Keratinocyte (primary cell): ENCODE results near the gene TARS2. TPM values are rescaled to one million over a fixed set of nuclear protein-coding genes. Genes with fewer than 3 reads are reported as not detected.

Source experiments
- DNase-seq: peaks from one replicate; pipeline ENCODE4 v3.0.0-alpha.2; 2011; ENCODE audit warnings: low read depth, missing footprints, low spot score
- FAIRE-seq: peaks from 2 replicates; lab custom pipeline; 2011; peaks lifted over from hg19 to GRCh38; lab: Jason Lieb, UNC
- H2AFZ ChIP-seq: 2 replicates; pipeline ENCODE4 v1.6.0; 2012; ENCODE audit warnings: low read length, control low read depth, inconsistent platforms; ENCODE audit not compliant: control insufficient read depth
- H3K27ac ChIP-seq: 2 replicates; pipeline ENCODE4 v1.5.1; 2011; ENCODE audit warnings: low read length; ENCODE audit not compliant: control insufficient read depth, insufficient read depth
- H3K27me3 ChIP-seq: 3 replicates; pipeline ENCODE4 v1.6.0; 2011; ENCODE audit warnings: low read length; ENCODE audit not compliant: control insufficient read depth, insufficient read depth; ENCODE audit errors: extremely low read depth
- H3K36me3 ChIP-seq, 2 experiments: 2 replicates in 1 of 2; 3 replicates in 1 of 2; pipeline ENCODE4 v1.5.1; 2011; ENCODE audit warnings: low read length in 2 of 2, mild to moderate bottlenecking in 1 of 2; ENCODE audit not compliant: control insufficient read depth in 2 of 2, insufficient read depth in 2 of 2; ENCODE audit errors: extremely low read depth in 1 of 2
- H3K4me1 ChIP-seq: 3 replicates; pipeline ENCODE4 v1.5.1; 2011; ENCODE audit warnings: low read length; ENCODE audit not compliant: control insufficient read depth, insufficient read depth; ENCODE audit errors: extremely low read depth
- H3K4me2 ChIP-seq: 3 replicates; pipeline ENCODE4 v1.6.0; 2011; ENCODE audit warnings: low read depth, low read length; ENCODE audit not compliant: control insufficient read depth, insufficient read depth; ENCODE audit errors: extremely low read depth
- H3K4me3 ChIP-seq, 3 experiments: fragments of 200-600 bp in 1 of 3; sonication (generic) in 1 of 3; 2 replicates in 2 of 3; 3 replicates in 1 of 3; pipeline ENCODE4 v1.5.1; 2011 to 2016; ENCODE audit warnings: low read length in 3 of 3, mild to moderate bottlenecking in 3 of 3, control low read depth in 2 of 3, inconsistent platforms in 1 of 3, low read depth in 1 of 3, mixed read lengths in 1 of 3, mixed run types in 1 of 3, moderate library complexity in 1 of 3; ENCODE audit not compliant: control insufficient read depth in 2 of 3, insufficient read depth in 2 of 3; ENCODE audit errors: extremely low read depth in 1 of 3
- H3K79me2 ChIP-seq: 2 replicates; pipeline ENCODE4 v1.6.0; 2012; ENCODE audit warnings: low read length; ENCODE audit not compliant: control insufficient read depth, insufficient read depth
- H3K9ac ChIP-seq: 3 replicates; pipeline ENCODE4 v1.6.0; 2011; ENCODE audit warnings: low read length; ENCODE audit not compliant: control insufficient read depth, insufficient read depth; ENCODE audit errors: extremely low read depth
- H3K9me1 ChIP-seq: 3 replicates; pipeline ENCODE4 v1.6.0; 2011; ENCODE audit warnings: low read length; ENCODE audit not compliant: control insufficient read depth, insufficient read depth; ENCODE audit errors: extremely low read depth
- H3K9me3 ChIP-seq: 2 replicates; pipeline ENCODE4 v1.5.1; 2012; ENCODE audit warnings: low read depth, low read length; ENCODE audit not compliant: control insufficient read depth
- H4K20me1 ChIP-seq: 3 replicates; pipeline ENCODE4 v1.6.0; 2011; ENCODE audit warnings: low read length; ENCODE audit not compliant: control insufficient read depth, insufficient read depth; ENCODE audit errors: extremely low read depth
- EZH2 ChIP-seq: IDR thresholded peaks from one replicate; pipeline ENCODE4 v1.6.1; 2012; ENCODE audit warnings: inconsistent platforms, mild to moderate bottlenecking, low read length, moderate library complexity
- dilution Hi-C: fragments of 300-500 bp; cut with MboI; formaldehyde crosslinking; loops from one replicate; pipeline ENCODE4 v1.7.0; 2020; ENCODE audit warnings: low sequenced_read_pairs; ENCODE audit not compliant: extremely low pct_ligation_motif_present
- polyA plus RNA-seq, 5 experiments: library from polyadenylated mRNA; depleted of rRNA in 3 of 5; stranded (reverse) in 3 of 5; stranded (forward) in 1 of 5; unstranded in 1 of 5; fragments of >200 nt; gene quantifications; 1 replicate in 1 of 5; 2 replicates in 3 of 5; 3 replicates in 1 of 5; pipeline versions ENCODE4 v1.2.1 to v1.2.3, GENCODE V29; 2011 to 2012; ENCODE audit warnings: missing spikeins in 2 of 5, low read depth in 1 of 5, low replicate concordance in 1 of 5
- TF ChIP-seq, protein P1 (sequence below), 3 experiments: IDR thresholded peaks in 1 of 3; conservative IDR thresholded peaks in 1 of 3; optimal IDR thresholded peaks in 1 of 3; 2 replicates in 2 of 3; 3 replicates in 1 of 3; pipeline versions ENCODE3 to v1.5.1; 2011; ENCODE audit warnings: low read length in 3 of 3, mild to moderate bottlenecking in 3 of 3, moderate library complexity in 2 of 3, control low read depth in 1 of 3, inconsistent platforms in 1 of 3; ENCODE audit not compliant: insufficient read depth in 2 of 3; ENCODE audit errors: extremely low read depth in 1 of 3

TARS2 gene
- polyA plus RNA-seq, 1 donor (not counting 4 experiments of a cell fraction or from before 2014, with no cell fraction given), result 28.4 TPM

DNA sequence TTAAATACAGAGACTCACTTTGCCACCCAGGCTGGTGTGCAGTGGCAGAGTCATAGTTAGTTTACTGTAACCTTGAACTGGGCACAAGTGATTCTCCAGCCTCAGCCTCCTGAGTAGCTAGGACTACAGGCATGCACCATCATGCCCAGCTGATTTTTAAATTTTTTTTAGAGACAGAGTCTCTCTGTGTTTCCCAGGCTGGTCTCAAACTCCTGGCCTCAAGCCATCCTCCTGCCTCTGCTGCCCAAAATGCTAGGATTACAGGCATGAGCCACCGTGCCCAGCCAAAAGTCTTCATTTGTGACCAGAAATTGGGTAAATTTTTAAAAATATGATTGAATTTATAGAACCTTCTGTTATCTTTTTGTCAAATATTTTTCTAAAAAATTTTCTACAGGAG is 17.9 kb upstream of the TARS2 start:
- Histone ChIP-seq H3K27me3 (no peaks in the 10 kb centered on the region), H2AFZ (no peak overlapping the region), H4K20me1 (no peaks in the 10 kb centered on the region), H3K9me1 (no peaks in the 10 kb centered on the region), H3K27ac (no peak overlapping the region), H3K4me1 (peaks cover 2% of the 10 kb centered on the region), H3K9ac (no peak overlapping the region), H3K4me2 (no peak overlapping the region), H3K4me3 (no peak overlapping the region), H3K79me2 (no peaks in the 10 kb centered on the region), H3K9me3 (no peaks in the 10 kb centered on the region), H3K36me3 (peaks cover 8 to 17% of the 10 kb centered on the region in 2 experiments)
- DNase-seq (no peak), FAIRE-seq (no peak)
- TF ChIP-seq EZH2, result no peak
- TF ChIP-seq, protein P1, sequence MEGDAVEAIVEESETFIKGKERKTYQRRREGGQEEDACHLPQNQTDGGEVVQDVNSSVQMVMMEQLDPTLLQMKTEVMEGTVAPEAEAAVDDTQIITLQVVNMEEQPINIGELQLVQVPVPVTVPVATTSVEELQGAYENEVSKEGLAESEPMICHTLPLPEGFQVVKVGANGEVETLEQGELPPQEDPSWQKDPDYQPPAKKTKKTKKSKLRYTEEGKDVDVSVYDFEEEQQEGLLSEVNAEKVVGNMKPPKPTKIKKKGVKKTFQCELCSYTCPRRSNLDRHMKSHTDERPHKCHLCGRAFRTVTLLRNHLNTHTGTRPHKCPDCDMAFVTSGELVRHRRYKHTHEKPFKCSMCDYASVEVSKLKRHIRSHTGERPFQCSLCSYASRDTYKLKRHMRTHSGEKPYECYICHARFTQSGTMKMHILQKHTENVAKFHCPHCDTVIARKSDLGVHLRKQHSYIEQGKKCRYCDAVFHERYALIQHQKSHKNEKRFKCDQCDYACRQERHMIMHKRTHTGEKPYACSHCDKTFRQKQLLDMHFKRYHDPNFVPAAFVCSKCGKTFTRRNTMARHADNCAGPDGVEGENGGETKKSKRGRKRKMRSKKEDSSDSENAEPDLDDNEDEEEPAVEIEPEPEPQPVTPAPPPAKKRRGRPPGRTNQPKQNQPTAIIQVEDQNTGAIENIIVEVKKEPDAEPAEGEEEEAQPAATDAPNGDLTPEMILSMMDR (optimal IDR thresholded peaks at IDR 0.05 in 1 of 3, IDR thresholded peaks at IDR 0.05 in 1 of 3, conservative IDR thresholded peaks at IDR 0.05 in 1 of 3; ENCODE audit: extremely low read depth in 1 of 3, insufficient read depth in 2 of 3, low read length in 3 of 3), result no peak
- dilution Hi-C loops, result no loop called here

DNA sequence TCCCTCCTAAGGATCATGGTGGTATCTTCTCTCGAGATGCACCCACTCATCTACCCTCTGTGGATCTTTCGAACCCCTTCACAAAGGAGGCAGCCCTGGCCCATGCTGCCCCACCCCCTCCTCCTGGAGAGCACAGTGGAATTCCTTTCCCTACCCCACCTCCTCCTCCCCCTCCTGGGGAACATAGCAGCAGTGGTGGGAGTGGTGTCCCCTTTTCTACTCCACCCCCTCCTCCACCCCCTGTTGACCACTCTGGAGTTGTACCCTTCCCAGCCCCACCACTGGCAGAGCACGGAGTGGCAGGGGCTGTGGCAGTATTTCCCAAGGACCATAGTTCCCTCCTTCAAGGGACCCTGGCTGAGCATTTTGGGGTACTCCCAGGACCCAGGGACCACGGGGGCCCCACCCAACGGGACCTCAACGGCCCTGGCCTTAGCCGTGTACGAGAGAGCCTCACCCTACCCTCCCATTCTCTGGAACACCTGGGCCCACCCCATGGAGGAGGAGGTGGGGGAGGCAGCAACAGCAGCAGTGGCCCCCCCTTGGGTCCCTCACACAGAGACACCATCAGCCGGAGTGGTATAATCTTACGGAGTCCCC is 14.5 kb upstream of the TARS2 start:
- Histone ChIP-seq H3K27me3 (no peaks in the 10 kb centered on the region), H2AFZ (no peak overlapping the region), H3K27ac (no peak overlapping the region), H3K9me3 (no peaks in the 10 kb centered on the region), H3K9me1 (no peaks in the 10 kb centered on the region), H3K4me3 (no peak overlapping the region), H3K79me2 (no peaks in the 10 kb centered on the region), H3K4me1 (peaks cover 15% of the 10 kb centered on the region), H4K20me1 (no peaks in the 10 kb centered on the region), H3K4me2 (no peak overlapping the region), H3K36me3 (peaks cover 8 to 16% of the 10 kb centered on the region in 2 experiments), H3K9ac (no peak overlapping the region)
- no peak for TF ChIP-seq EZH2
- TF ChIP-seq, protein P1 (optimal IDR thresholded peaks at IDR 0.05 in 1 of 3, IDR thresholded peaks at IDR 0.05 in 1 of 3, conservative IDR thresholded peaks at IDR 0.05 in 1 of 3; ENCODE audit: extremely low read depth in 1 of 3, insufficient read depth in 2 of 3, low read length in 3 of 3), result no peak
- no peak for FAIRE-seq
- dilution Hi-C loops, result no loop called here
- DNase-seq, result no peak
